ENCODE data around the gene ANK3.

DNA sequence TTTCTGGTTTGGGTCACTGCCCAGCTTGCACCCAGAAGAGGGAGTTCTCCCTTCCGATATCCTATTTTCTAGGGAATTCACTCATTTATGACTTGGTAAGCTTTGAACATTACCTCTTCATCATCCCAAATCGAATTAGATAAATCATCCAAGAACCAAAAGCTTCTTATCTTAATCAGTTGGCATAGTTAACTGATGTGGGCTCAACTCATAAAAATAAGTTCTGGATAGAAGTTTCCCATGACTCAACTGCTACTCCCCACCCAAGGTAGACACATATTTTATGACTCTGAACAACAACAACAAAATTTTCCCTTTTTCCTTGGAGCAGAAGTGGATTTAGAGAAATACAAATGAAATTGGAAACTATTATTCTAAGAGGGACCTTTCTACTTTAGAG, 380.4 kb downstream of the ANK3 start:
- TF ChIP-seq, protein P1, sequence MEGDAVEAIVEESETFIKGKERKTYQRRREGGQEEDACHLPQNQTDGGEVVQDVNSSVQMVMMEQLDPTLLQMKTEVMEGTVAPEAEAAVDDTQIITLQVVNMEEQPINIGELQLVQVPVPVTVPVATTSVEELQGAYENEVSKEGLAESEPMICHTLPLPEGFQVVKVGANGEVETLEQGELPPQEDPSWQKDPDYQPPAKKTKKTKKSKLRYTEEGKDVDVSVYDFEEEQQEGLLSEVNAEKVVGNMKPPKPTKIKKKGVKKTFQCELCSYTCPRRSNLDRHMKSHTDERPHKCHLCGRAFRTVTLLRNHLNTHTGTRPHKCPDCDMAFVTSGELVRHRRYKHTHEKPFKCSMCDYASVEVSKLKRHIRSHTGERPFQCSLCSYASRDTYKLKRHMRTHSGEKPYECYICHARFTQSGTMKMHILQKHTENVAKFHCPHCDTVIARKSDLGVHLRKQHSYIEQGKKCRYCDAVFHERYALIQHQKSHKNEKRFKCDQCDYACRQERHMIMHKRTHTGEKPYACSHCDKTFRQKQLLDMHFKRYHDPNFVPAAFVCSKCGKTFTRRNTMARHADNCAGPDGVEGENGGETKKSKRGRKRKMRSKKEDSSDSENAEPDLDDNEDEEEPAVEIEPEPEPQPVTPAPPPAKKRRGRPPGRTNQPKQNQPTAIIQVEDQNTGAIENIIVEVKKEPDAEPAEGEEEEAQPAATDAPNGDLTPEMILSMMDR (IDR thresholded peaks at IDR 0.05; ENCODE audit: poor library complexity), result no peak
- TF ChIP-seq EZH2phosphoT487 (IDR thresholded peaks at IDR 0.05; ENCODE audit: low read depth, severe bottlenecking, unreplicated experiment), result no peak
- TF ChIP-seq EZH2 (IDR thresholded peaks at IDR 0.05; ENCODE audit: borderline replicate concordance), result no peak
